GM12878 (cell line): ENCODE results near the gene ZNF106. TPM values are rescaled to one million over a fixed set of nuclear protein-coding genes. Genes with fewer than 3 reads are reported as not detected.

ENCODE experiments used
- ATAC-seq: fragments of 200-7000 bp; cut with Tn5 transposase; 3 replicates; pipeline ENCODE4 v1.9.1; 2020; ENCODE audit warnings: mild to moderate bottlenecking, moderate library complexity
- BruUV-seq: library from RNA; stranded (reverse); fragments of 400-500 nt; replicated peaks from 2 replicates; lab custom pipeline; 2021; lab: Mats Ljungman, UMichigan
- CTCF ChIA-PET: fragments of 300-600 bp; sonication (Branson Sonifier 250); formaldehyde crosslinking; extraction: SDS; loops from one replicate; lab custom pipeline; 2021; ENCODE audit warnings: inconsistent platforms; lab: Yijun Ruan, JAX
- POLR2A ChIA-PET: fragments of 350-600 bp; formaldehyde crosslinking; extraction: SDS; loops from one replicate; lab custom pipeline; 2021; ENCODE audit warnings: inconsistent platforms; lab: Charles Lee
- RAD21 ChIA-PET: fragments of 300-600 bp; sonication (Branson Sonifier 250); formaldehyde crosslinking; loops from one replicate; lab custom pipeline; 2023; ENCODE audit warnings: antibody characterized with exemption; ENCODE audit not compliant: unreplicated experiment; lab: Charles Lee
- SMC1A ChIA-PET: fragments of 300-600 bp; sonication (Branson Sonifier 250); formaldehyde crosslinking; loops from one replicate; lab custom pipeline; 2023; ENCODE audit not compliant: unreplicated experiment, uncharacterized antibody; lab: Charles Lee
- DNase-seq: peaks from one replicate; pipeline ENCODE4 v3.0.0-alpha.2; 2011; ENCODE audit warnings: low read depth, low spot score
- FAIRE-seq: peaks from 3 replicates; lab custom pipeline; 2011; peaks lifted over from hg19 to GRCh38; lab: Jason Lieb, UNC
- H2AFZ ChIP-seq: 2 replicates; pipeline ENCODE4 v1.6.0; 2011; ENCODE audit warnings: low read depth, low read length, control low read depth; ENCODE audit not compliant: control insufficient read depth
- H3K27ac ChIP-seq: 2 replicates; pipeline ENCODE4 v1.5.1; 2011; ENCODE audit warnings: control low read depth; ENCODE audit not compliant: control insufficient read depth, insufficient read depth
- H3K27me3 ChIP-seq, 2 experiments: replicated peaks in 1 of 2; 2 replicates each; pipeline versions ENCODE4 v1.6.0 to v1.6.1; 2011; ENCODE audit warnings: low read length in 1 of 2; ENCODE audit not compliant: control insufficient read depth in 2 of 2, insufficient read depth in 2 of 2
- H3K36me3 ChIP-seq, 2 experiments: 2 replicates each; pipeline ENCODE4 v1.5.1; 2011; ENCODE audit warnings: low read length in 1 of 2; ENCODE audit not compliant: control insufficient read depth in 2 of 2, insufficient read depth in 2 of 2
- H3K4me1 ChIP-seq: 2 replicates; pipeline ENCODE4 v1.6.1; 2011; ENCODE audit warnings: mild to moderate bottlenecking, low read length, moderate library complexity, mixed read lengths; ENCODE audit not compliant: control insufficient read depth, insufficient read depth
- H3K4me2 ChIP-seq: 2 replicates; pipeline ENCODE4 v1.6.0; 2011; ENCODE audit warnings: control low read depth; ENCODE audit not compliant: control insufficient read depth, insufficient read depth
- H3K4me3 ChIP-seq: fragments of 200-600 bp; sonication (generic); 2 replicates; pipeline ENCODE4 v1.5.1; 2016
- H3K79me2 ChIP-seq: 2 replicates; pipeline ENCODE4 v1.6.0; 2011; ENCODE audit warnings: low read length; ENCODE audit not compliant: control insufficient read depth, insufficient read depth
- H3K9ac ChIP-seq: 2 replicates; pipeline ENCODE4 v1.8.0; 2011; ENCODE audit warnings: low read length, control low read depth, mixed read lengths; ENCODE audit not compliant: control insufficient read depth, insufficient read depth
- H3K9me3 ChIP-seq: replicated peaks from 3 replicates; pipeline ENCODE4 v1.5.1; 2011; ENCODE audit warnings: mild to moderate bottlenecking, low read length; ENCODE audit not compliant: control insufficient read depth, insufficient read depth
- H4K20me1 ChIP-seq: 2 replicates; pipeline ENCODE4 v1.6.0; 2011; ENCODE audit not compliant: control insufficient read depth, insufficient read depth
- ATF3 ChIP-seq: IDR thresholded peaks from 2 replicates; pipeline ENCODE4 v1.6.1; 2011; ENCODE audit warnings: low read depth, mild to moderate bottlenecking, low read length, moderate library complexity, borderline replicate concordance; ENCODE audit errors: extremely low read depth
- BACH1 ChIP-seq: fragments of 450-650 bp; IDR thresholded peaks from 2 replicates; pipeline ENCODE4 v1.6.1; 2017; ENCODE audit warnings: mild to moderate bottlenecking, borderline replicate concordance
- BCL11A ChIP-seq: IDR thresholded peaks from 2 replicates; pipeline ENCODE4 v1.6.1; 2011; ENCODE audit warnings: low read depth, low read length
- DPF2 ChIP-seq: fragments of 450-650 bp; IDR thresholded peaks from 2 replicates; pipeline ENCODE4 v1.6.1; 2017; ENCODE audit warnings: mild to moderate bottlenecking
- KLF5 ChIP-seq: fragments of 450-650 bp; IDR thresholded peaks from 2 replicates; pipeline ENCODE4 v1.6.1; 2014; ENCODE audit warnings: mild to moderate bottlenecking; ENCODE audit not compliant: partially characterized antibody
- NR2C1 ChIP-seq: fragments of 450-650 bp; IDR thresholded peaks from 2 replicates; pipeline ENCODE4 v1.6.1; 2017; ENCODE audit warnings: antibody characterized with exemption, mild to moderate bottlenecking, moderate library complexity
- PML ChIP-seq: IDR thresholded peaks from 2 replicates; pipeline ENCODE4 v1.6.1; 2012; ENCODE audit warnings: low read length, inconsistent platforms
- RBBP5 ChIP-seq: fragments of 200-600 bp; sonication (generic); conservative IDR thresholded peaks from 2 replicates; pipeline ENCODE4 v1.6.1; 2016
- STAT1 ChIP-seq: fragments of 450-650 bp; conservative IDR thresholded peaks from 2 replicates; pipeline ENCODE4 v1.6.1; 2014; ENCODE audit warnings: antibody characterized with exemption, mild to moderate bottlenecking
- ZBED1 ChIP-seq: IDR thresholded peaks from 2 replicates; pipeline ENCODE4 v1.6.1; 2016; ENCODE audit warnings: borderline replicate concordance
- ZNF217 ChIP-seq: fragments of 450-650 bp; IDR thresholded peaks from 2 replicates; pipeline ENCODE4 v1.6.1; 2017; ENCODE audit warnings: antibody characterized with exemption, mild to moderate bottlenecking
- ZSCAN29 ChIP-seq: fragments of 450-650 bp; IDR thresholded peaks from 2 replicates; pipeline ENCODE4 v1.6.1; 2017; ENCODE audit warnings: mild to moderate bottlenecking, moderate library complexity
- WGBS: methylation state at CpG from one replicate; pipeline ENCODE4 v1.1.6; 2016; ENCODE audit warnings: low lambda C conversion rate; ENCODE audit not compliant: insufficient replicate concordance, insufficient coverage; ENCODE audit errors: missing lambda C conversion rate; 5-methylcytosine and 5-hydroxymethylcytosine counted together
- in situ Hi-C: fragments of 300-500 bp; cut with MboI; formaldehyde crosslinking; loops from 9 replicates; pipeline ENCODE4 v1.14.3; 2018; ENCODE audit warnings: mixed read lengths
- intact Hi-C: fragments of 100-400 bp; cut with micrococcal nuclease; formaldehyde crosslinking; loops from one replicate; pipeline ENCODE4 v1.14.2; 2022; ENCODE audit not compliant: unreplicated experiment
- polyA plus RNA-seq, 11 experiments: library from polyadenylated mRNA; depleted of rRNA in 4 of 11; unstranded in 6 of 11; stranded (reverse) in 5 of 11; fragments of >200 nt; fragmentation: Nextera tagmentation in 4 of 11; fragmentation: Illumina TruSeq in 1 of 11; extraction: Ambion mirVana in 4 of 11; extraction: Trizol in 1 of 11; gene quantifications; 1 replicate in 1 of 11; 2 replicates in 10 of 11; pipeline versions ENCODE4 v1.2.1 to v1.2.3, GENCODE V29; 2011 to 2016; ENCODE audit warnings: inconsistent platforms in 2 of 11, missing spikeins in 2 of 11, low read depth in 1 of 11
- total RNA-seq, 4 experiments: library from RNA; depleted of rRNA in 3 of 4; stranded (reverse); fragments of >200 nt in 3 of 4; fragmentation: Illumina TruSeq in 1 of 4; extraction: Trizol in 1 of 4; gene quantifications; 2 replicates each; pipeline versions ENCODE4 v1.2.1 to v1.2.3, GENCODE V29; 2013 to 2021
- TF ChIP-seq, protein P1 (sequence below): fragments of 450-650 bp; IDR thresholded peaks from 2 replicates; pipeline ENCODE4 v1.6.1; 2017; ENCODE audit warnings: borderline replicate concordance

ZNF106 gene
- total and polyA plus RNA-seq, 10 of the 15 experiments (the other 5 are each of a cell fraction or from before 2014, with no cell fraction given) = 10.7 to 45.3 (median 32.5) TPM

DNA sequence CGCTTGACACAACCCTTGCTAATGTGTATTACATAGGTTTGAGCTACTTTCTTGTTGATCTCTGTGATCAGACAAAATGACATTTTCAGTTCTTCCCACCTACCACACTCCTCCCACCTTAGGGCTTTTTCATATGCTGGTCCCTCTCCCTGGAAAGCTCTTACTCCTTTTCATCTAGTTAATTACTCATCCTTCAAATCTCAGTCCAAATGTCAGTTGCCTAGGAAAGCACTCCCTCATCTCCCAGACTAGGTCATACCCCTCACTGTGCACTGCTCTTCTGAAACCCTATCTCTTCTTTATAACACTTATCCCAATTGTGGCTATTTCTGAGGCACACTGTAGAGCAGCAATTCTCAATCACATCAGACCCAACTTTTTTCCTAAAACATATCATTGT, 7.3 kb downstream of the ZNF106 start (continued):
- TF ChIP-seq, protein P1, sequence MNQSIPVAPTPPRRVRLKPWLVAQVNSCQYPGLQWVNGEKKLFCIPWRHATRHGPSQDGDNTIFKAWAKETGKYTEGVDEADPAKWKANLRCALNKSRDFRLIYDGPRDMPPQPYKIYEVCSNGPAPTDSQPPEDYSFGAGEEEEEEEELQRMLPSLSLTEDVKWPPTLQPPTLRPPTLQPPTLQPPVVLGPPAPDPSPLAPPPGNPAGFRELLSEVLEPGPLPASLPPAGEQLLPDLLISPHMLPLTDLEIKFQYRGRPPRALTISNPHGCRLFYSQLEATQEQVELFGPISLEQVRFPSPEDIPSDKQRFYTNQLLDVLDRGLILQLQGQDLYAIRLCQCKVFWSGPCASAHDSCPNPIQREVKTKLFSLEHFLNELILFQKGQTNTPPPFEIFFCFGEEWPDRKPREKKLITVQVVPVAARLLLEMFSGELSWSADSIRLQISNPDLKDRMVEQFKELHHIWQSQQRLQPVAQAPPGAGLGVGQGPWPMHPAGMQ = no peak
- no peak for TF ChIP-seq KLF5
- TF ChIP-seq ZBED1 = no peak
- no peak for TF ChIP-seq BACH1
- no peak for TF ChIP-seq BCL11A
- no peak for TF ChIP-seq PML
- TF ChIP-seq RBBP5 = no peak
- TF ChIP-seq ZNF217 = no peak
- TF ChIP-seq, all 136 proteins: peak for 0

DNA sequence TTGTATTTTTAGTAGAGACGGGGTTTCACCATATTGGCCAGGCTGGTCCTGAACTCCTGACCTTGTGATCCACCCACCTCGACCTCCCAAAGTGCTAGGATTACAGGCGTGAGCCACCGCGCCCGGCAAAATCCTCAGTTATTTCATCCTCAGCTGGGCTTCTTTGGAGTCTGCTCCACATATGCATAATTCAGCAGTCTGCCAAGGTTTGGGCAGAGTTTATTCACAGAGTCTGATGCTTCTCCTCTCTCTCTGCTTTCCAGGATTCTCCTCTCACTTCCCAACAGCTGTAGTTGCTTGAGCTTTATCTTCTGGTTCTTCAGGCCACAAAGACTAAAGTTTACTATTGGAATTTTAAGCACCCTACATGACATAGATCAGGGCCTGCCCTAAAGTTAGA, 8.2 kb downstream of the ZNF106 start:
- H4K20me1 ChIP-seq = no peaks in the 10 kb centered on the region
- FAIRE-seq (no peak), DNase-seq (no peak)
- no peaks in the 10 kb centered on the region for H3K27me3 ChIP-seq
- no TSS peak for BruUV-seq
- 97% methylated on average over 6 of the region's 6 CpGs for WGBS
- H3K9ac ChIP-seq = no peak overlapping the region
- H3K4me3 ChIP-seq = no peak overlapping the region
- ChIA-PET POLR2A (no interaction called here), RAD21 (no interaction called here)
- TF ChIP-seq NR2C1 (no peak), ZSCAN29 (no peak), ATF3 (no peak), DPF2 (no peak), STAT1 (no peak)
- TF ChIP-seq, all 136 proteins: peak for 0
- peaks cover 11% of the 10 kb centered on the region for H3K79me2 ChIP-seq
- SMC1A ChIA-PET = interaction anchor here (1.6 kb wide), 1 partner anchor 8 kb away, joined by 5 read pairs; no protein-coding TSS in a partner anchor
- H3K4me1 ChIP-seq = no peaks in the 10 kb centered on the region
- intact Hi-C loops (no loop called here), in situ Hi-C loops (no loop called here)
- CTCF ChIA-PET = no interaction called here
- H2AFZ ChIP-seq = no peak overlapping the region
- no peaks in the 10 kb centered on the region for H3K36me3 ChIP-seq
- no peak overlapping the region for H3K4me2 ChIP-seq
- no peak overlapping the region for H3K27ac ChIP-seq
- no peak for ATAC-seq
- H3K9me3 ChIP-seq = no peaks in the 10 kb centered on the region; the same call in 1 of the 3 replicates
